ENCODE results near the gene PPP2CA.
A peak's percentile ranks its signal among the peaks of the same experiment; 100 is the strongest.

PPP2CA gene

GRCh38 chr5:134146651-134147518 is 79.0 kb downstream of the PPP2CA start:
- H3K9me3 ChIP-seq (ENCODE audit: insufficient read depth, low read length): no peaks in the 10 kb centered on the region
- H3K9me2 ChIP-seq (replicated peaks; ENCODE audit: insufficient read depth, low read length): no peaks in the 10 kb centered on the region
- no peaks in the 10 kb centered on the region for H3K79me2 ChIP-seq (ENCODE audit: insufficient read depth, low read length)
- H3K27ac ChIP-seq (ENCODE audit: low read depth, low read length): no peak overlapping the region
- no peak overlapping the region for H3K4me3 ChIP-seq (ENCODE audit: insufficient read depth, low read length, poor library complexity, severe bottlenecking)
- H3F3A ChIP-seq (ENCODE audit: insufficient read depth): no peaks in the 10 kb centered on the region
- H4K20me1 ChIP-seq (ENCODE audit: low read depth, low read length): no peaks in the 10 kb centered on the region
- no peak overlapping the region for H3K9ac ChIP-seq (ENCODE audit: low read length)
- H3K27me3 ChIP-seq (ENCODE audit: low read length): no peaks in the 10 kb centered on the region
- no peak overlapping the region for H2AFZ ChIP-seq (ENCODE audit: low read depth, low read length, severe bottlenecking)
- TF ChIP-seq, protein P1, sequence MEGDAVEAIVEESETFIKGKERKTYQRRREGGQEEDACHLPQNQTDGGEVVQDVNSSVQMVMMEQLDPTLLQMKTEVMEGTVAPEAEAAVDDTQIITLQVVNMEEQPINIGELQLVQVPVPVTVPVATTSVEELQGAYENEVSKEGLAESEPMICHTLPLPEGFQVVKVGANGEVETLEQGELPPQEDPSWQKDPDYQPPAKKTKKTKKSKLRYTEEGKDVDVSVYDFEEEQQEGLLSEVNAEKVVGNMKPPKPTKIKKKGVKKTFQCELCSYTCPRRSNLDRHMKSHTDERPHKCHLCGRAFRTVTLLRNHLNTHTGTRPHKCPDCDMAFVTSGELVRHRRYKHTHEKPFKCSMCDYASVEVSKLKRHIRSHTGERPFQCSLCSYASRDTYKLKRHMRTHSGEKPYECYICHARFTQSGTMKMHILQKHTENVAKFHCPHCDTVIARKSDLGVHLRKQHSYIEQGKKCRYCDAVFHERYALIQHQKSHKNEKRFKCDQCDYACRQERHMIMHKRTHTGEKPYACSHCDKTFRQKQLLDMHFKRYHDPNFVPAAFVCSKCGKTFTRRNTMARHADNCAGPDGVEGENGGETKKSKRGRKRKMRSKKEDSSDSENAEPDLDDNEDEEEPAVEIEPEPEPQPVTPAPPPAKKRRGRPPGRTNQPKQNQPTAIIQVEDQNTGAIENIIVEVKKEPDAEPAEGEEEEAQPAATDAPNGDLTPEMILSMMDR (IDR thresholded peaks at IDR 0.05; ENCODE audit: insufficient read depth, low read length, poor library complexity, severe bottlenecking): no peak
- TF ChIP-seq EZH2phosphoT487 (conservative IDR thresholded peaks at IDR 0.05; ENCODE audit: low read length): no peak
- H3K36me3 ChIP-seq (ENCODE audit: low read length): no peaks in the 10 kb centered on the region
- H3K4me2 ChIP-seq (ENCODE audit: low read depth, low read length, poor library complexity, severe bottlenecking): no peak overlapping the region

- H3K9me2 ChIP-seq (replicated peaks; ENCODE audit: insufficient read depth, low read length): no peaks in the 10 kb centered on the region
- H3K36me3 ChIP-seq (ENCODE audit: low read length): no peaks in the 10 kb centered on the region
- H3F3A ChIP-seq (ENCODE audit: insufficient read depth): no peaks in the 10 kb centered on the region
Observed at GRCh38 chr5:134145779-134146581, 79.9 kb downstream of the PPP2CA start.

DNA sequence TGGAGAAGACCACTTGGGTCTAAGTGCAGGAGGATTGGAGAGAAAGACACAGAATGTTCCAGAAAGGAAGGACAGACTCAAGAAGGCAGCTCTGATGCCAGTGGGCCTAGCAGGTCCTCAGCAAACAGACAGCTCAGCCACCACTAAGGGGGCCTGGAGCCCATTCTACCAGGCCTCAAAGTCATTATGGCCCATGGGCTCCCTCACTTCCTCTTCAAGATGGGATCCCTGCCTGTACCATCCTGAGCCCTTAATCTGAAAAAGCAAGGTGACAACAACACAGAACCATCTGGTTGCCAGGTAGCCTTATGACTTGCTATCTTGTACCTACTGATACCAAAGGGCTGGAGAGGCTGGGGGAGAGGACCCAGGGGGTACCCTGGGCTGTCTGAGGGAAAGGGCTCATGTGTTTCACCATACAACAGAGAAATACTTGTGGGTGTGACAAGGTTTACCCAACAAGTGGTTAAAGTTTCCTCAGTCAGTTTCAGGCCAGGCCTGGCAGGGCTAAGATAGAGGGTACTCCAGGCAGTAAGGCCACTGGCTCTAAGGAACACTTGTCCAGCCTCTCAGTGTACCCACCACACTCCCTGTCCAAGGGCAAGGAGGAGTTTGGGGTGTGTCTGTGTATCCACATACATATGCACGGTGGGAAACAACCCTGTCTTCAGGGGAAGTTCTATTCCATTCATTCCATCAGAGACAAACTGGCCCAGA is 80.7 kb downstream of the PPP2CA start:
- Histone ChIP-seq H3K27me3 (ENCODE audit: low read length) (no peaks in the 10 kb centered on the region), H3K27ac (ENCODE audit: low read depth, low read length) (no peak overlapping the region), H3F3A (ENCODE audit: insufficient read depth) (no peaks in the 10 kb centered on the region), H3K9ac (ENCODE audit: low read length) (no peak overlapping the region), H3K36me3 (ENCODE audit: low read length) (no peaks in the 10 kb centered on the region), H2AFZ (ENCODE audit: low read depth, low read length, severe bottlenecking) (no peak overlapping the region), H3K4me3 (ENCODE audit: insufficient read depth, low read length, poor library complexity, severe bottlenecking) (no peak overlapping the region), H4K20me1 (ENCODE audit: low read depth, low read length) (no peaks in the 10 kb centered on the region), H3K9me3 (ENCODE audit: insufficient read depth, low read length) (no peaks in the 10 kb centered on the region), H3K9me2 (replicated peaks; ENCODE audit: insufficient read depth, low read length) (no peaks in the 10 kb centered on the region), H3K4me2 (ENCODE audit: low read depth, low read length, poor library complexity, severe bottlenecking) (no peak overlapping the region), H3K79me2 (ENCODE audit: insufficient read depth, low read length) (no peaks in the 10 kb centered on the region)
- no peak for TF ChIP-seq EZH2phosphoT487 (conservative IDR thresholded peaks at IDR 0.05; ENCODE audit: low read length)
- TF ChIP-seq, protein P1 (IDR thresholded peaks at IDR 0.05; ENCODE audit: insufficient read depth, low read length, poor library complexity, severe bottlenecking): no peak

More at GRCh38 chr5:134145779-134146581, 79.9 kb downstream of the PPP2CA start:
- Histone ChIP-seq H2AFZ (ENCODE audit: low read depth, low read length, severe bottlenecking) (no peak overlapping the region), H4K20me1 (ENCODE audit: low read depth, low read length) (no peaks in the 10 kb centered on the region), H3K27me3 (ENCODE audit: low read length) (no peaks in the 10 kb centered on the region), H3K79me2 (ENCODE audit: insufficient read depth, low read length) (no peaks in the 10 kb centered on the region), H3K27ac (ENCODE audit: low read depth, low read length) (no peak overlapping the region), H3K9ac (ENCODE audit: low read length) (no peak overlapping the region), H3K9me3 (ENCODE audit: insufficient read depth, low read length) (no peaks in the 10 kb centered on the region), H3K4me2 (ENCODE audit: low read depth, low read length, poor library complexity, severe bottlenecking) (no peak overlapping the region), H3K4me3 (ENCODE audit: insufficient read depth, low read length, poor library complexity, severe bottlenecking) (no peak overlapping the region)
- TF ChIP-seq, protein P1 (IDR thresholded peaks at IDR 0.05; ENCODE audit: insufficient read depth, low read length, poor library complexity, severe bottlenecking): peak; percentile 61
- no peak for TF ChIP-seq EZH2phosphoT487 (conservative IDR thresholded peaks at IDR 0.05; ENCODE audit: low read length)
